Sigmoid colon (tissue), 7 donors: ENCODE measurements around the gene KRTAP12-1. TPM values are rescaled to one million over a fixed set of nuclear protein-coding genes. Genes with fewer than 3 reads are reported as not detected.
"Not testable (repeated sequence)": the region's sequence is repeated elsewhere in the genome, so short reads cannot be mapped to it uniquely, and the experiment has no call there.

Source experiments
- DNase-seq: peaks from one replicate; pipeline ENCODE4 v3.0.0-alpha.2; 2019
- H3K27ac ChIP-seq, 4 donors: fragments of 200-600 bp; sonication (generic); one replicate each; pipeline ENCODE4 v1.5.1; 2016 to 2019; ENCODE audit warnings: mild to moderate bottlenecking in 1 of 4
- H3K27me3 ChIP-seq, 3 donors: fragments of 200-600 bp; sonication (generic); one replicate each; pipeline ENCODE4 v1.5.1; 2019; ENCODE audit warnings: mild to moderate bottlenecking in 1 of 3
- H3K36me3 ChIP-seq, 4 donors: fragments of 200-600 bp; sonication (generic); one replicate each; pipeline ENCODE4 v1.5.1; 2016 to 2019
- H3K4me1 ChIP-seq, 4 donors: fragments of 200-600 bp; sonication (generic); one replicate each; pipeline ENCODE4 v1.5.1; 2017 to 2019
- H3K4me3 ChIP-seq, 4 donors: fragments of 200-600 bp; sonication (generic); one replicate each; pipeline ENCODE4 v1.5.1; 2017 to 2019; ENCODE audit warnings: mild to moderate bottlenecking in 2 of 4, moderate library complexity in 1 of 4
- H3K9me3 ChIP-seq, 4 donors: fragments of 200-600 bp in 3 of 4; sonication (generic) in 3 of 4; one replicate each; pipeline versions ENCODE4 v1.5.1 to v1.6.1; 2013 to 2019
- EP300 ChIP-seq, 4 donors: sonication (generic); formaldehyde crosslinking; IDR thresholded peaks; one replicate each; pipeline ENCODE4 v1.6.1; 2017; ENCODE audit warnings: antibody characterized with exemption in 4 of 4
- POLR2A ChIP-seq, 2 donors: fragments of 450-650 bp; IDR thresholded peaks; one replicate each; pipeline ENCODE4 v1.6.1; 2016; ENCODE audit warnings: antibody characterized with exemption in 2 of 2, mild to moderate bottlenecking in 2 of 2, moderate library complexity in 2 of 2
- POLR2AphosphoS5 ChIP-seq, 4 donors: sonication (generic); formaldehyde crosslinking; IDR thresholded peaks; one replicate each; pipeline ENCODE4 v1.6.1; 2017; ENCODE audit warnings: antibody characterized with exemption in 4 of 4
- WGBS, 2 donors: extraction: QIAGEN DNeasy Blood & Tissue Kit; methylation state at CpG; one replicate each; pipeline ENCODE4 v1.1.7; 2013; 5-methylcytosine and 5-hydroxymethylcytosine counted together
- intact Hi-C: fragments of 100-400 bp; cut with DNase I; formaldehyde crosslinking; loops from one replicate; pipeline ENCODE4 v1.15.1; 2023
- polyA plus RNA-seq, 3 donors: library from polyadenylated mRNA; stranded (reverse); fragments of 200-250 nt; gene quantifications; one replicate each; pipeline ENCODE4 v1.2.3, GENCODE V29; 2013
- total RNA-seq, 4 donors: library from RNA; depleted of rRNA; stranded (reverse); fragments of >200 nt; gene quantifications; one replicate each; pipeline ENCODE4 v1.1.0, GENCODE V29; 2016
- TF ChIP-seq, protein P1 (sequence below), 4 experiments: fragments of 450-650 bp in 3 of 4; fragments of 200-600 bp in 1 of 4; IDR thresholded peaks; one replicate each; pipeline ENCODE4 v1.5.1; 2016 to 2019; ENCODE audit warnings: antibody characterized with exemption in 4 of 4, mild to moderate bottlenecking in 3 of 4, moderate library complexity in 2 of 4
- donor health status: healthy with polysubstance abuse.
- donor health status: Bipolar disorder and iron deficiency.
- donor health status: healthy.

The KRTAP12-1 gene
- total and polyA plus RNA-seq, 7 donors: not detected

DNA sequence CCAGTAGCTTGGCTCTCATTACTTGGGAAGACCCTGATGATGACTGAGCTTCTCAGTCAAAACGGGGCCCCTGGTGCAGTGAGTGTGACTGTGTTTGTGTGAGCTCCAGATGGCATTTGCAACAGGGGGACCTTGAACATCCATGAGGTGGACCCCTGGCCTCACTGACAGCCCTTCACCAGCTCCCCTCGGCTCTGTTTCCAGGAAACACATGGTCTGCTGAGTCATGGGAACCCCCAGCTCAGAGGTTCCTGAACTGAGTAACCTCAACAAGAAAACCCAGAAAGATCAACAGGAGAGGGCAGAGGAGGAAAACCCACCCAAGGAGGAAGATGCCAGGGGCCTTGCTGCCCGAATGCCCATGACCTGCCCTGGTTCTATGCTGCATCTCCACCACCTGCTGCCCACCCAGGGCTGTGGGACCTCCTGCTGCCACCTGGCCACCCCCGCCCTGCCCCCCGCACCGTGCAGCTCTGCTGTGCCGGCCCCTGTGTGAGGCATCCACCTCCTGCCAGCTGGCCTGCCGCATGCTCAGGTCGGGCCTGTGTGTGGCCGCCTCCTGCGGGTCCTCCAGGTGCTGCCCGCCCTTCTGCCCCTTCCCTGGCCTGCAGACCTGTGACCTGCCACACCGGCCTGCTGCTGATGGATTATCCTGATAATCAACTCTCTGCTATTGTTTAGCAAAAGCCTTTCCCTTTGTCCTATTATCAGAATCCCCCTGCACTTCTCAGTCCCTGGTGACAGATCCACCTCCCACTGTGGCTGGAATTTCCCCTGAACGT, 4.2 kb upstream of the KRTAP12-1 start:
- Histone ChIP-seq H3K27me3 (peaks cover 0 to 31% (median 8%) of the 10 kb centered on the region in 3 donors), H3K4me1 (no peaks in the 10 kb centered on the region), H3K36me3 (no peaks in the 10 kb centered on the region), H3K9me3 (no peaks in the 10 kb centered on the region), H3K27ac (no peak overlapping the region), H3K4me3 (no peak overlapping the region)
- DNase-seq: no peak
- TF ChIP-seq EP300 (IDR thresholded peaks at IDR 0.05) (no peak), POLR2A (IDR thresholded peaks at IDR 0.05) (no peak), POLR2AphosphoS5 (IDR thresholded peaks at IDR 0.05) (no peak)
- TF ChIP-seq, protein P1, sequence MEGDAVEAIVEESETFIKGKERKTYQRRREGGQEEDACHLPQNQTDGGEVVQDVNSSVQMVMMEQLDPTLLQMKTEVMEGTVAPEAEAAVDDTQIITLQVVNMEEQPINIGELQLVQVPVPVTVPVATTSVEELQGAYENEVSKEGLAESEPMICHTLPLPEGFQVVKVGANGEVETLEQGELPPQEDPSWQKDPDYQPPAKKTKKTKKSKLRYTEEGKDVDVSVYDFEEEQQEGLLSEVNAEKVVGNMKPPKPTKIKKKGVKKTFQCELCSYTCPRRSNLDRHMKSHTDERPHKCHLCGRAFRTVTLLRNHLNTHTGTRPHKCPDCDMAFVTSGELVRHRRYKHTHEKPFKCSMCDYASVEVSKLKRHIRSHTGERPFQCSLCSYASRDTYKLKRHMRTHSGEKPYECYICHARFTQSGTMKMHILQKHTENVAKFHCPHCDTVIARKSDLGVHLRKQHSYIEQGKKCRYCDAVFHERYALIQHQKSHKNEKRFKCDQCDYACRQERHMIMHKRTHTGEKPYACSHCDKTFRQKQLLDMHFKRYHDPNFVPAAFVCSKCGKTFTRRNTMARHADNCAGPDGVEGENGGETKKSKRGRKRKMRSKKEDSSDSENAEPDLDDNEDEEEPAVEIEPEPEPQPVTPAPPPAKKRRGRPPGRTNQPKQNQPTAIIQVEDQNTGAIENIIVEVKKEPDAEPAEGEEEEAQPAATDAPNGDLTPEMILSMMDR (IDR thresholded peaks at IDR 0.05): no peak
- intact Hi-C loops: no loop called here
- WGBS, 2 donors: 31 to 46% methylated on average over 14 of the region's 14 CpGs

DNA sequence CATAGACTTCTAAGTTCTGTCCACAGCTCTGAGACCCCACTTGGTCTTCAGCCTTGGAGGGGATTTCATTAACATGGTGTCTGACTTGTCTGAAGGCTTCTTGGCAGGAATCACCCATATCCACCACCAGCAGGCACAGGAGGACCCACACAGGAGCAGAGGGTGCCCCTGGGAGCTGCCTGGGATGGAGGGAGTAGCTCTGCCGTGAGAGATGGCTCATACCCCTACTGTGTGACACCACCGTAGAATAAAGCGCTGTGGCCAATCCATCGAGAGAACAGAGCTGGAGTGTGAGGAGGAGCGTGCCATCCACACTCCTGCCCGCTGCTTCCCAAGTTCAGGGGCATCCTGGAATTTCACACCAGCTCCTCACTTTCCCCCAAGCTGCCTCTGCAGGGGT, 3.1 kb upstream of the KRTAP12-1 start:
- H3K9me3 ChIP-seq, H3K4me3 ChIP-seq, DNase-seq, H3K4me1 ChIP-seq, H3K36me3 ChIP-seq, H3K27ac ChIP-seq, intact Hi-C loops: not testable (repeated sequence)
- peaks cover 0 to 37% (median 8%) of the 10 kb centered on the region in 3 donors for H3K27me3 ChIP-seq
- 72 to 91% methylated on average over 6 of the region's 6 CpGs for WGBS, 2 donors

DNA sequence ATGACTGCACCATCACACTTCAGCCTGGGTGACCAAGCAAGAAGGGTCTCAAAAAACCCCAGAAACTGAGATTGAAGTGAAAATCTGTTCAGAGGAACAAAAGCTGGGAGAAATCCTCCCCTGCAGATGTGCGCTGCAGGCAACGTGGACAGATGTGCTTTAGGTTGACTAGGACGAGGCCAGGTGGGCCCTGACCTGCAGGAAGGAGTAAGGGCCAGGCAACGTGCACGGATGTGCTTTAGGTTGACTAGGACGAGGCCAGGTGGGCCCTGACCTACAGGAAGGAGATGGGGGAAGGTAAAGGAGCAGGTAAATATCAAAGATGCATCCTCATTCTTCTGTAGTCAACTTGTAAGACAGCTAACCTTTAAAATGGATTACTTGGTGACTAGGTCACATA, 2.5 kb upstream of the KRTAP12-1 start:
- H3K27ac ChIP-seq: no peak overlapping the region
- H3K27me3 ChIP-seq: peaks cover 0 to 37% (median 8%) of the 10 kb centered on the region in 3 donors
- WGBS, 2 donors: 49 to 76% methylated on average over 6 of the region's 6 CpGs
- no peaks in the 10 kb centered on the region for H3K36me3 ChIP-seq
- TF ChIP-seq EP300 (IDR thresholded peaks at IDR 0.05) (no peak), POLR2A (IDR thresholded peaks at IDR 0.05) (no peak), POLR2AphosphoS5 (IDR thresholded peaks at IDR 0.05) (no peak)
- TF ChIP-seq, protein P1 (IDR thresholded peaks at IDR 0.05): no peak
- no peaks in the 10 kb centered on the region for H3K9me3 ChIP-seq
- intact Hi-C loops: no loop called here
- H3K4me1 ChIP-seq: no peaks in the 10 kb centered on the region
- DNase-seq: no peak
- H3K4me3 ChIP-seq: no peak overlapping the region

DNA sequence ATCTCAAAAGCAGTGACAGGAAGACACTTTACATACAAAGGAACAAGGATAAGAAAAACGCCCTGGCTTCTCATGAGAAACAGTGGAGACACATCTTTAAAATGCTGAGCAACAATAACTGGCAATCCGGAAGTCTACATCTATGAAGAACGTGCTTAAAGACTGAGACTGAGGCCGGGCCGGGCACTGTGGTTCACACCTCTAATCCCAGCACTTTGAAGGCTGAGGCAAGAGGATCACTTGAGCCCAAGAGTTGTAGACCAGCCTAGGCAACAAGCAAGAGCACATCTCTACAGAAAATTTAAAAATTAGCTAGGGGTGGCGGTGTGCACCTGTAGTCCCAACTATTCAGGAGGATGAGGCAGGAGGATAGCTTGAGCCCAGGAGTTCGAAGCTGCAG, 2.1 kb upstream of the KRTAP12-1 start:
- H3K27ac ChIP-seq: no peak overlapping the region
- H3K4me3 ChIP-seq: no peak overlapping the region
- no peaks in the 10 kb centered on the region for H3K9me3 ChIP-seq
- TF ChIP-seq POLR2AphosphoS5 (IDR thresholded peaks at IDR 0.05) (no peak), POLR2A (IDR thresholded peaks at IDR 0.05) (no peak), EP300 (IDR thresholded peaks at IDR 0.05) (no peak)
- TF ChIP-seq, protein P1 (IDR thresholded peaks at IDR 0.05): no peak
- H3K27me3 ChIP-seq: peaks cover 0 to 37% (median 8%) of the 10 kb centered on the region in 3 donors
- H3K4me1 ChIP-seq: no peaks in the 10 kb centered on the region
- intact Hi-C loops: no loop called here
- DNase-seq: no peak
- WGBS, 2 donors: 64 to 81% methylated on average over 7 of the region's 7 CpGs
- no peaks in the 10 kb centered on the region for H3K36me3 ChIP-seq

DNA sequence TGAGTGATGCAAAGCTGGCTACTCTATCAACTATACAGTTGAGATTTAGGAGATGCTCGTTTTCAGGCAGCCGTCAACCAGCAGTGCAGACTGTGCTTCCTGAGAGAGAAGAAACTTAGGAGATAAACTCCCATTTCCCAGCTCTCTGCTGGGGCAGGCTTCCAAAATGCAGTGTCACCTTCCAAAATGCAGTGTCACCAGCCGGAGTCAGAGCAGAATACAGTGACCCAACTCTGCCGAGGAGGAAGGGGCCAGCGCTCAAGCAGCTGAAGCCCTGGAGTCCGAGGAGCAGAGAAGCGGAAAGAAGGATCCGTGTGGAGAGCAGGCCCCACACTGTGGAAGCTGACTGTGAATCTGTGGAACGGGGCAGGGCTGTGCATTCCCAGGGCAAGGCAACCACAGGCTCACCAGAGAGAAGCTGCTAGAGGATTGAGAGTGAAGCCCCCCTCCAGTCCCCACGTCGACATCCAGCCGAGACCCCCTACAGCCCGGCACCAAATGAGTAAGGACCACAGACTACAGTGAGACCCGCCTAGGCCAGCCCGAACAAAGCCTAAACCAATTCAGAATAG, 703 bp upstream of the KRTAP12-1 start:
- intact Hi-C loops: no loop called here

More for the DNA sequence above, 703 bp upstream of the KRTAP12-1 start:
- no peak for TF ChIP-seq POLR2AphosphoS5 (IDR thresholded peaks at IDR 0.05)
- no peak for TF ChIP-seq POLR2A (IDR thresholded peaks at IDR 0.05)
- TF ChIP-seq, protein P1 (IDR thresholded peaks at IDR 0.05): no peak
- TF ChIP-seq EP300 (IDR thresholded peaks at IDR 0.05): no peak
- 80 to 81% methylated on average over 15 of the region's 15 CpGs for WGBS, 2 donors
- DNase-seq: no peak
- Histone ChIP-seq H3K36me3 (no peaks in the 10 kb centered on the region), H3K4me3 (no peak overlapping the region), H3K27me3 (peaks cover 0 to 26% (median 8%) of the 10 kb centered on the region in 3 donors), H3K27ac (no peak overlapping the region), H3K9me3 (no peaks in the 10 kb centered on the region), H3K4me1 (no peaks in the 10 kb centered on the region)
